ENCODE measurements around the gene AGK. TPM values are rescaled to one million over a fixed set of nuclear protein-coding genes. Genes with fewer than 3 reads are reported as not detected.

AGK gene
- total RNA-seq, 1 donor from 2014 or later, result 35.0 TPM

DNA sequence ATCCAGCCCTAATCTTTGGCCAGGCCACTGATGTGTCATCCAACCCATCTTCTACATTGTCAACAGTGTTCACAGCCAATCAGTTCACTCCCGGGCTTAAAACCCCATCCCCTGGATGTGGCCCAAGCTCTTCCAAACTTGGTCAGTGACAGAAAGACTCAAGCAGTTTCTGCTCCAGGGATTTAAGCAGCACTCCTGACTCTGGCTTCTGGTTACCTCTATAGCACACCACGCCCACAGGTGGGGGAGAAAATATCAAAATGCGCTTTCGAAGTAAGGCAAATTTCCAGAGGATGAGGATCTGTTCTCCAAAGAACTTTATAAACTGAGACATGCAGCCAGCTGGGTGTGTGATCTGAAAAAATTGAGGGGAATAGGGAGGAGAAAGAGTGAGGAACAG, 114.9 kb downstream of the AGK start:
- Mint-ChIP-seq H3K27me3 (ENCODE audit: low read depth) (no peaks in the 10 kb centered on the region), H3K4me1 (no peaks in the 10 kb centered on the region), H3K4me3 (no peak overlapping the region), H3K9me3 (no peaks in the 10 kb centered on the region), H3K27ac (no peak overlapping the region), H3K36me3 (peaks cover 39% of the 10 kb centered on the region)
- no peak for DNase-seq (ENCODE audit: low spot score in 2 of 2, unreplicated experiment in 2 of 2)
- TF ChIP-seq, protein P1, sequence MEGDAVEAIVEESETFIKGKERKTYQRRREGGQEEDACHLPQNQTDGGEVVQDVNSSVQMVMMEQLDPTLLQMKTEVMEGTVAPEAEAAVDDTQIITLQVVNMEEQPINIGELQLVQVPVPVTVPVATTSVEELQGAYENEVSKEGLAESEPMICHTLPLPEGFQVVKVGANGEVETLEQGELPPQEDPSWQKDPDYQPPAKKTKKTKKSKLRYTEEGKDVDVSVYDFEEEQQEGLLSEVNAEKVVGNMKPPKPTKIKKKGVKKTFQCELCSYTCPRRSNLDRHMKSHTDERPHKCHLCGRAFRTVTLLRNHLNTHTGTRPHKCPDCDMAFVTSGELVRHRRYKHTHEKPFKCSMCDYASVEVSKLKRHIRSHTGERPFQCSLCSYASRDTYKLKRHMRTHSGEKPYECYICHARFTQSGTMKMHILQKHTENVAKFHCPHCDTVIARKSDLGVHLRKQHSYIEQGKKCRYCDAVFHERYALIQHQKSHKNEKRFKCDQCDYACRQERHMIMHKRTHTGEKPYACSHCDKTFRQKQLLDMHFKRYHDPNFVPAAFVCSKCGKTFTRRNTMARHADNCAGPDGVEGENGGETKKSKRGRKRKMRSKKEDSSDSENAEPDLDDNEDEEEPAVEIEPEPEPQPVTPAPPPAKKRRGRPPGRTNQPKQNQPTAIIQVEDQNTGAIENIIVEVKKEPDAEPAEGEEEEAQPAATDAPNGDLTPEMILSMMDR (IDR thresholded peaks at IDR 0.05; ENCODE audit: unreplicated experiment), result no peak

DNA sequence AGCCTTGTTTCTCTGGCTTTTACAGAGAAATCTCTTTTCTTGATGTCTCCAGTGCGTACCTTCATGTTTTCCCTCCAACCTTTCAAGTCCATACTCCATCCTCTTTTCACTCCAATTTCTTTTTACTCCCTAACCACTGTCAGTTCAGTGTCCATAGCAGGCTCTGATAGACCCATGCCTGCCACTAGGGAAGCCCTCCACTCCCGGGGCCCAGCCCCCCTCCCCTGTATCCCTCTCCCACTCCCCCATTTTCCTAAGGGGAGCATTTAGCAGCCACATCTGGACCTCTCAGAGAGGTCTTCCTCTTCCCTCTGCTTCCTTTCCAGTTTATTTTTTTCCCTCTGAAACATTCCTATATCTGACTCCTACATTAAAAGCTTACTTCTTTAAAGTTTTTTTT, 117.6 kb downstream of the AGK start:
- no peak overlapping the region for H3K27ac Mint-ChIP-seq
- TF ChIP-seq, protein P1 (IDR thresholded peaks at IDR 0.05; ENCODE audit: unreplicated experiment), result no peak
- H3K9me3 Mint-ChIP-seq, result peaks cover 4% of the 10 kb centered on the region
- H3K36me3 Mint-ChIP-seq, result peaks cover 42% of the 10 kb centered on the region
- H3K4me3 Mint-ChIP-seq, result no peak overlapping the region
- H3K4me1 Mint-ChIP-seq, result no peaks in the 10 kb centered on the region
- DNase-seq (ENCODE audit: low spot score in 2 of 2, unreplicated experiment in 2 of 2), result no peak
- no peaks in the 10 kb centered on the region for H3K27me3 Mint-ChIP-seq (ENCODE audit: low read depth)

DNA sequence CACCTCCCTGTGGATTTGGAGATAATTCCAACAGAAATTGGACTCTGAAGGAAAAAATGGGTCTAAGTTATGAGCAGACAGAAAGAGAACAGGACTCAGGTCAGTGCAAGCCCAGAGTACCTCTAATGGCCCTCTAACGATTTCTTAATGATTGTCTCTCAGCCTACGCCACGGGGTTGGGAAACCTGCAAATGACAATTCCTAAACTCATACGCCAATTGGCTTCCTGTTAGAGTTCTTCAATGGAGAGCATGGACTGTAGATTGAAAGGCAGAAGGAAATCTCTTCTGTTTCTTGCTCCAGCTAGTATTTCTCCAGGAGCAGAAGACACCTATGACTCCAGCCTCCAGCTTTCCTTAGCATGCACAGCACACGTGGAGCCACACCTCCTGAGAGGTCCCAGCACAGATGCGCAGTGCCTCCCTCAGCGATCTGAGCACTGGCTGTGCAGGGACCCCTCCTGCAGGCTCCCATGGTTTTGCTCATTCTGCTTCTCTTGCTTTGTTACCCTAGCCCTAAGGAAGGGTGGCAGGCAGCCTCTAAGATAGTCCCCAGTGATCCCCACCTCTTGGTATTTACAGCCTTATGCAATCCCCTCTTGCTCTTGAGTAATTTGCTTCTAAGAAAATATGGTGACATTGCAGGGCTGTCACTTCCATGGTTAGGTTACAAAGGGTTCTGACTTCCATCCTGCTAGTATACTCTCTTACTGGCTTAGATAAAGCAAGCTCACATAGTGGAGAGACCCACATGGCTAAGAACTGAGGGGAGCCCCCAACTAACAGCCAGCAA, 120.7 kb downstream of the AGK start:
- H3K9me3 Mint-ChIP-seq, result peaks cover 4% of the 10 kb centered on the region
- peaks cover 29% of the 10 kb centered on the region for H3K36me3 Mint-ChIP-seq
- H3K27me3 Mint-ChIP-seq (ENCODE audit: low read depth), result no peaks in the 10 kb centered on the region
- no peak for DNase-seq (ENCODE audit: low spot score in 2 of 2, unreplicated experiment in 2 of 2)
- no peaks in the 10 kb centered on the region for H3K4me1 Mint-ChIP-seq
- H3K27ac Mint-ChIP-seq, result no peak overlapping the region
- TF ChIP-seq, protein P1 (IDR thresholded peaks at IDR 0.05; ENCODE audit: unreplicated experiment), result no peak
- no peak overlapping the region for H3K4me3 Mint-ChIP-seq

DNA sequence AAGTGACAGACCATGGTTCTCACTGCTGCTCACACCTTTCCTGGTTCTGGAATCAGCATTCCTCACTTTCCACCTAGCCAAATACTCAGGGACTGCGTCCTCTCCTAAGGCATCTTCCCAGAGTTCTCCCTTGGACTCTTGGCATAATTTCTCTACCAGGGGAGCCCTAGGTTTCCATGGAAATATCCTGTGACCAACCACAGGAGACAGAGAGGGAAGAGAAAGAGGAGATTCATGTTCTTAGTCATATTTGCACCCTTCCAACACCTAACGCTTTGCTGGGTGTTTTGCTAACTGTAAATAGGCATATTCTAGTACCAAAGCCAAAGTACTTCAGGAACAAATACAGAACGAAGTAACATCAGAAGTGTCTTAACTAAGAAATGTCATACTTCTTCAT, 122.1 kb downstream of the AGK start:
- no peaks in the 10 kb centered on the region for H3K27me3 Mint-ChIP-seq (ENCODE audit: low read depth)
- H3K4me1 Mint-ChIP-seq, result no peaks in the 10 kb centered on the region
- peaks cover 29% of the 10 kb centered on the region for H3K36me3 Mint-ChIP-seq
- DNase-seq (ENCODE audit: low spot score in 2 of 2, unreplicated experiment in 2 of 2), result no peak
- no peak overlapping the region for H3K4me3 Mint-ChIP-seq
- TF ChIP-seq, protein P1 (IDR thresholded peaks at IDR 0.05; ENCODE audit: unreplicated experiment), result no peak
- H3K27ac Mint-ChIP-seq, result no peak overlapping the region
- peaks cover 4% of the 10 kb centered on the region for H3K9me3 Mint-ChIP-seq

DNA sequence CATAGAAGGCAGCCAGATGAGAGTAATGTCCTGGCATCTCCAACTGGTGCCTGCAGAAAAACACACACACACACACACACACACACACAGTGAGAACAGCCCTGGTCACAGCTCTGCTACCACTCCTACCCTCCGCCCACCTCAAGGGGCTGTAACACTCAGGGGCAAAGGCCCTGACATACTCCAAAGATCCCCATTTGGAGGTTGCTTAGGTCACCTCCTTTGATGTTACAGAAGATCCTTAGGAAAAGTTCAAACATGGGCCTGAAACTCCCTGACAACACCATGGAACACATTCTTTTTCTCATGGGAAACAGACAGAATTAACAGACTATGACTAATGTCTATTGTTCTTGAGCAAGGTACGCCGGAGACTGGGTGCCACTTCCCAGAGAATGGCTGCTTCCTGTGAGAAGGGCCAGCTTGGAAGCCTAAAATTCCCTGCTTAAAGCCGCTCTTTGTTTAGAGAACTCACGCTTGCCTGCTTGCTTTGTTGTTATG, 123.0 kb downstream of the AGK start:
- Mint-ChIP-seq H3K27ac (no peak overlapping the region), H3K4me1 (no peaks in the 10 kb centered on the region), H3K36me3 (peaks cover 27% of the 10 kb centered on the region), H3K27me3 (ENCODE audit: low read depth) (no peaks in the 10 kb centered on the region), H3K4me3 (no peak overlapping the region), H3K9me3 (peaks cover 4% of the 10 kb centered on the region)
- no peak for DNase-seq (ENCODE audit: low spot score in 2 of 2, unreplicated experiment in 2 of 2)
- TF ChIP-seq, protein P1 (IDR thresholded peaks at IDR 0.05; ENCODE audit: unreplicated experiment), result no peak
